ENCODE data around the gene TLCD3B.

DNA sequence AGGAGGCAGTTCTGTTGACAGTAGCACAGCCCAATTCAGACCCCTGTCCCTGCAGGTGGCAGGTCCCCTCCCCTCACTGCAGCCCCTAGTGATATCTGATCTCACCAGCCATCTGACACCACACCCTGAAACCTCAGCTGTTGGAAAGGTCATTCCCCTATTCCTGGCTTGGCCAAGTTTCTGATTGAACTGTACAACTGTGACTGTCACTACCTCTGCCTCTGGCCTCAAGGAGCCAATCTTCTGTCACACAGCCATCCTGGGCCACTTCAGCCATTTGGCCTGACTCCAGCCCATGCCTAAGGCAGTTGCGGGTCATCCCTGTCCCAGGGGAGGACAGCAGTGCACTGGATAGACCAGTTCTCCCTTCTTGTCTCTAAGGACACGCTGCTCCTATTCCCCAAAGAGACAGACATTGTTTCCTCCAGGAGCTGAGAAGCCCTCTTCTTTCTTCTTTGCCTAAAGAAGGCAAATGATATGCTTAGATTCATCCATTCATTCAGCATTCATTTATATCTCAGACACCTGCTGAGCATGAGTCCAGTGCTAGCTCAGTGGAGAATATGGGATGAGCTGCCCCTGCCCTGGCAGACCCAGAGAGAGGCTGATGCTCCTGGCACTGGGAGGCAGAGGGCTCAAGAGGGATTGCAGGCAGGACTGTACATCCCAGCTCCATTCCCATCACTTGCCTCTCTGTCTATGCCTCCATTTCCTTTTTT, 29.9 kb upstream of the TLCD3B start:
- TF ChIP-seq POLR2A (IDR thresholded peaks at IDR 0.05; ENCODE audit: low read length) = no peak
- no peak for TF ChIP-seq GATA1 (IDR thresholded peaks at IDR 0.05; ENCODE audit: low read depth, low read length)

Measured in erythroblast (primary cell).